SU-DHL-6 (cell line): ENCODE data around the gene ENDOV.

Source experiments
- CTCF ChIP-seq: fragments of 200-600 bp; sonication (generic); IDR thresholded peaks from one replicate; pipeline ENCODE4 v1.5.1; 2017; ENCODE audit warnings: antibody characterized with exemption, mild to moderate bottlenecking, low read length, moderate library complexity; ENCODE audit not compliant: insufficient read depth, poor library complexity, severe bottlenecking
- EZH2phosphoT487 ChIP-seq: fragments of 200-600 bp; sonication (generic), shearing (Covaris generic); conservative IDR thresholded peaks from 2 replicates; pipeline ENCODE4 v1.6.1; 2018; ENCODE audit warnings: mild to moderate bottlenecking, antibody characterized with exemption, low read length, moderate library complexity, mixed read lengths

- TF ChIP-seq CTCF (no peak), EZH2phosphoT487 (no peak)
Observed at GRCh38 chr17:80385046-80385445, 29.9 kb upstream of the ENDOV start.
